Upper lobe of left lung (tissue), 4 donors: ENCODE measurements around the gene UHRF1.

Source experiments
- POLR2A ChIP-seq, 4 donors: fragments of 450-650 bp; IDR thresholded peaks; one replicate each; pipeline ENCODE4 v1.5.1; 2016 to 2017; ENCODE audit warnings: antibody characterized with exemption in 4 of 4, mild to moderate bottlenecking in 2 of 4
- POLR2AphosphoS5 ChIP-seq, 2 donors: sonication (generic); formaldehyde crosslinking; IDR thresholded peaks; one replicate each; pipeline ENCODE4 v1.5.1; 2017; ENCODE audit warnings: antibody characterized with exemption in 2 of 2

GRCh38 chr19:4908360-4908759 lies 941 bp upstream of the UHRF1 start:
- TF ChIP-seq POLR2A (IDR thresholded peaks at IDR 0.05) (no peak), POLR2AphosphoS5 (IDR thresholded peaks at IDR 0.05) (no peak)
